ENCODE data around the gene DLL4. TPM values are rescaled to one million over a fixed set of nuclear protein-coding genes. Genes with fewer than 3 reads are reported as not detected.

The DLL4 gene
- polyA plus RNA-seq, 1 donor from 2014 or later, result 2.2 TPM

DNA sequence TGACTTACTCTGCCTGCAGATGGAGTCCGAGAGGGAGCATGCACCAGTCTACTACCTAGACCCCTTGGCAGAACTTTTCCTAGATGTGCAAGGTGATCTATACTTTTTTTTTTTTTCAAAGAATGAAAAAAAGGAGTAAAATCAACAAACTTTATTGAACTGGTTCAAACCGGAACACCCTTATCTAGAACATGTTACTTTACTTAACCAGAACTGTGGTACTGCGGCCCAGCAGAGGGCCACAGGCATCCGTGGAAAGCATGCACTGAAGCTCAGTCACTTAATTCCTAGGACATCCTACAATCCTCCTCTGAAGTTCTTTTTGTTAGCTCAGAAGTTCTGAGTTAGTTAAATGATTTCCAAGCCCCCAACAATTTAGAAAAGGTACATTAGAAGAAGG, 45.7 kb downstream of the DLL4 start:
- H3K9me3 ChIP-seq (ENCODE audit: low read length), result no peaks in the 10 kb centered on the region
- no peak for TF ChIP-seq EP300 (conservative IDR thresholded peaks at IDR 0.05; ENCODE audit: poor library complexity, severe bottlenecking)
- TF ChIP-seq, protein P1, sequence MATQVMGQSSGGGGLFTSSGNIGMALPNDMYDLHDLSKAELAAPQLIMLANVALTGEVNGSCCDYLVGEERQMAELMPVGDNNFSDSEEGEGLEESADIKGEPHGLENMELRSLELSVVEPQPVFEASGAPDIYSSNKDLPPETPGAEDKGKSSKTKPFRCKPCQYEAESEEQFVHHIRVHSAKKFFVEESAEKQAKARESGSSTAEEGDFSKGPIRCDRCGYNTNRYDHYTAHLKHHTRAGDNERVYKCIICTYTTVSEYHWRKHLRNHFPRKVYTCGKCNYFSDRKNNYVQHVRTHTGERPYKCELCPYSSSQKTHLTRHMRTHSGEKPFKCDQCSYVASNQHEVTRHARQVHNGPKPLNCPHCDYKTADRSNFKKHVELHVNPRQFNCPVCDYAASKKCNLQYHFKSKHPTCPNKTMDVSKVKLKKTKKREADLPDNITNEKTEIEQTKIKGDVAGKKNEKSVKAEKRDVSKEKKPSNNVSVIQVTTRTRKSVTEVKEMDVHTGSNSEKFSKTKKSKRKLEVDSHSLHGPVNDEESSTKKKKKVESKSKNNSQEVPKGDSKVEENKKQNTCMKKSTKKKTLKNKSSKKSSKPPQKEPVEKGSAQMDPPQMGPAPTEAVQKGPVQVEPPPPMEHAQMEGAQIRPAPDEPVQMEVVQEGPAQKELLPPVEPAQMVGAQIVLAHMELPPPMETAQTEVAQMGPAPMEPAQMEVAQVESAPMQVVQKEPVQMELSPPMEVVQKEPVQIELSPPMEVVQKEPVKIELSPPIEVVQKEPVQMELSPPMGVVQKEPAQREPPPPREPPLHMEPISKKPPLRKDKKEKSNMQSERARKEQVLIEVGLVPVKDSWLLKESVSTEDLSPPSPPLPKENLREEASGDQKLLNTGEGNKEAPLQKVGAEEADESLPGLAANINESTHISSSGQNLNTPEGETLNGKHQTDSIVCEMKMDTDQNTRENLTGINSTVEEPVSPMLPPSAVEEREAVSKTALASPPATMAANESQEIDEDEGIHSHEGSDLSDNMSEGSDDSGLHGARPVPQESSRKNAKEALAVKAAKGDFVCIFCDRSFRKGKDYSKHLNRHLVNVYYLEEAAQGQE (IDR thresholded peaks at IDR 0.05; ENCODE audit: borderline replicate concordance), result no peak
- TF ChIP-seq, protein P2, sequence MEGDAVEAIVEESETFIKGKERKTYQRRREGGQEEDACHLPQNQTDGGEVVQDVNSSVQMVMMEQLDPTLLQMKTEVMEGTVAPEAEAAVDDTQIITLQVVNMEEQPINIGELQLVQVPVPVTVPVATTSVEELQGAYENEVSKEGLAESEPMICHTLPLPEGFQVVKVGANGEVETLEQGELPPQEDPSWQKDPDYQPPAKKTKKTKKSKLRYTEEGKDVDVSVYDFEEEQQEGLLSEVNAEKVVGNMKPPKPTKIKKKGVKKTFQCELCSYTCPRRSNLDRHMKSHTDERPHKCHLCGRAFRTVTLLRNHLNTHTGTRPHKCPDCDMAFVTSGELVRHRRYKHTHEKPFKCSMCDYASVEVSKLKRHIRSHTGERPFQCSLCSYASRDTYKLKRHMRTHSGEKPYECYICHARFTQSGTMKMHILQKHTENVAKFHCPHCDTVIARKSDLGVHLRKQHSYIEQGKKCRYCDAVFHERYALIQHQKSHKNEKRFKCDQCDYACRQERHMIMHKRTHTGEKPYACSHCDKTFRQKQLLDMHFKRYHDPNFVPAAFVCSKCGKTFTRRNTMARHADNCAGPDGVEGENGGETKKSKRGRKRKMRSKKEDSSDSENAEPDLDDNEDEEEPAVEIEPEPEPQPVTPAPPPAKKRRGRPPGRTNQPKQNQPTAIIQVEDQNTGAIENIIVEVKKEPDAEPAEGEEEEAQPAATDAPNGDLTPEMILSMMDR (IDR thresholded peaks at IDR 0.05; ENCODE audit: poor library complexity, severe bottlenecking), result no peak
- H3K27me3 ChIP-seq (ENCODE audit: insufficient read depth, low read depth, low read length), result no peaks in the 10 kb centered on the region
- H3K27ac ChIP-seq (ENCODE audit: low read length), result no peak overlapping the region
- no peak overlapping the region for H3K4me2 ChIP-seq (ENCODE audit: low read length)
- no peaks in the 10 kb centered on the region for H3K36me3 ChIP-seq (ENCODE audit: insufficient read depth, low read length)
- no peak overlapping the region for H3K9ac ChIP-seq (ENCODE audit: low read length)
- H3K9me2 ChIP-seq (ENCODE audit: insufficient read depth, low read length), result no peaks in the 10 kb centered on the region
- H3K79me2 ChIP-seq (replicated peaks; ENCODE audit: insufficient read depth, low read length), result no peaks in the 10 kb centered on the region
- no peaks in the 10 kb centered on the region for H3F3A ChIP-seq (ENCODE audit: insufficient read depth, low read length, poor library complexity, severe bottlenecking)
- no peak overlapping the region for H2AFZ ChIP-seq (ENCODE audit: low read depth, low read length)
- H3K4me3 ChIP-seq (ENCODE audit: low read length), result no peak overlapping the region
- no peaks in the 10 kb centered on the region for H4K20me1 ChIP-seq (ENCODE audit: insufficient read depth)

DNA sequence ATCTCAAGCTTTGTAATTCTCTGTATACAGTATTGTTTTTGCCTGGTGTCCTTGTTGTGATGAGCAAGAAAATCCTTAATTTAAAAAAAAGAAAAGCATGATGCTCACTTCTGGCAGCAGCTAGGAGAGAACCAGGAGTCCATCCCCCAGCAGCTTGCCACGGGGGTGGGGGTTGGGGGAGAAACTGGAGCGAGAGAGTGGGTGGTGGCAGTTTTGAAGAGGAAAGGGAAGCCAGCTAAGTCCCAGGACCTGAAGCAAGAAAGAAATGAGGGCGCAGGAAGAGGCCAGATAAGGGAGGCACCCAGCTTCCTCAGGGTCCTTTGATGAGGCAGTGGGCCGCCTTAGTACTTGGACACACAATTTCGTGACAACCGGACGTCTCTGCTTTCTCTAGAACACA, 47.7 kb downstream of the DLL4 start:
- Histone ChIP-seq H3K4me2 (ENCODE audit: low read length) (no peak overlapping the region), H3K27me3 (ENCODE audit: insufficient read depth, low read depth, low read length) (no peaks in the 10 kb centered on the region), H3K9me3 (ENCODE audit: low read length) (no peaks in the 10 kb centered on the region), H3K9me2 (ENCODE audit: insufficient read depth, low read length) (no peaks in the 10 kb centered on the region), H3F3A (ENCODE audit: insufficient read depth, low read length, poor library complexity, severe bottlenecking) (no peaks in the 10 kb centered on the region), H4K20me1 (ENCODE audit: insufficient read depth) (no peaks in the 10 kb centered on the region), H2AFZ (ENCODE audit: low read depth, low read length) (no peak overlapping the region), H3K36me3 (ENCODE audit: insufficient read depth, low read length) (peaks cover 3% of the 10 kb centered on the region), H3K9ac (ENCODE audit: low read length) (no peak overlapping the region), H3K79me2 (replicated peaks; ENCODE audit: insufficient read depth, low read length) (no peaks in the 10 kb centered on the region), H3K4me3 (ENCODE audit: low read length) (no peak overlapping the region), H3K27ac (ENCODE audit: low read length) (no peak overlapping the region)
- TF ChIP-seq POLR2AphosphoS5 (IDR thresholded peaks at IDR 0.05) (no peak), EZH2 (IDR thresholded peaks at IDR 0.05; ENCODE audit: borderline replicate concordance, insufficient read depth, low read length, poor library complexity, severe bottlenecking) (no peak), SMC3 (conservative IDR thresholded peaks at IDR 0.05; ENCODE audit: poor library complexity) (no peak), MXI1 (conservative IDR thresholded peaks at IDR 0.05; ENCODE audit: poor library complexity, severe bottlenecking) (no peak), TAF1 (IDR thresholded peaks at IDR 0.05; ENCODE audit: low read depth) (no peak), RAD21 (conservative IDR thresholded peaks at IDR 0.05) (no peak), EP300 (conservative IDR thresholded peaks at IDR 0.05; ENCODE audit: poor library complexity, severe bottlenecking) (no peak)
- TF ChIP-seq, protein P1 (IDR thresholded peaks at IDR 0.05; ENCODE audit: borderline replicate concordance), result no peak
- TF ChIP-seq, protein P2 (IDR thresholded peaks at IDR 0.05; ENCODE audit: poor library complexity, severe bottlenecking), result no peak

Data from neural cell (in vitro differentiated cells).